C4-2B (cell line): ENCODE measurements around the gene RUSC2.
"Not testable (repeated sequence)": the region's sequence is repeated elsewhere in the genome, so short reads cannot be mapped to it uniquely, and the experiment has no call there.

Experiments
- H3K27ac ChIP-seq: fragments of 450-650 bp; 2 replicates; pipeline ENCODE4 v1.5.1; 2017
- CTCF ChIP-seq: fragments of 450-650 bp; conservative IDR thresholded peaks from 2 replicates; pipeline ENCODE4 v1.5.1; 2017; ENCODE audit warnings: mild to moderate bottlenecking
- ZFX ChIP-seq: fragments of 450-650 bp; IDR thresholded peaks from 2 replicates; pipeline ENCODE4 v1.6.1; 2017

The RUSC2 gene

GRCh38 chr9:35526087-35526801 lies 36.3 kb downstream of the RUSC2 start:
- TF ChIP-seq CTCF (no peak), ZFX (no peak)
- H3K27ac ChIP-seq = no peak overlapping the region

- TF ChIP-seq CTCF (no peak), ZFX (no peak)
- no peak overlapping the region for H3K27ac ChIP-seq
Measured at GRCh38 chr9:35529161-35529823, 39.4 kb downstream of the RUSC2 start.

- no peak overlapping the region for H3K27ac ChIP-seq
Measured at GRCh38 chr9:35533398-35533797, 43.5 kb downstream of the RUSC2 start.

GRCh38 chr9:35534921-35535320 lies 45.0 kb downstream of the RUSC2 start:
- not testable (repeated sequence) for H3K27ac ChIP-seq

More at GRCh38 chr9:35533398-35533797, 43.5 kb downstream of the RUSC2 start:
- TF ChIP-seq ZFX (no peak), CTCF (no peak)

- TF ChIP-seq ZFX (no peak), CTCF (no peak)
- no peak overlapping the region for H3K27ac ChIP-seq
Measured at GRCh38 chr9:35537913-35538312, 48.0 kb downstream of the RUSC2 start.

GRCh38 chr9:35538361-35539234 lies 48.7 kb downstream of the RUSC2 start:
- H3K27ac ChIP-seq = no peak overlapping the region
- TF ChIP-seq CTCF (no peak), ZFX (no peak)
